Duodenal mucosa (tissue), 2 donors: ENCODE data around the gene SSR3.
A peak's percentile ranks its signal among the peaks of the same experiment; 100 is the strongest.
"Not testable (repeated sequence)": the region's sequence is repeated elsewhere in the genome, so short reads cannot be mapped to it uniquely, and the experiment has no call there.

Source experiments
- H3K27ac ChIP-seq: one replicate; pipeline ENCODE4 v1.7.0; 2013; ENCODE audit warnings: low read depth, low read length
- H3K27me3 ChIP-seq, 2 donors: one replicate each; pipeline ENCODE4 v1.7.0; 2013; ENCODE audit warnings: low read length in 2 of 2, control low read depth in 1 of 2; ENCODE audit not compliant: insufficient read depth in 2 of 2, control insufficient read depth in 1 of 2
- H3K36me3 ChIP-seq, 2 donors: one replicate each; pipeline ENCODE4 v1.7.0; 2013; ENCODE audit warnings: low read length in 2 of 2, control low read depth in 1 of 2; ENCODE audit not compliant: insufficient read depth in 2 of 2, control insufficient read depth in 1 of 2
- H3K4me1 ChIP-seq, 2 donors: one replicate each; pipeline ENCODE4 v1.7.0; 2013; ENCODE audit warnings: low read length in 2 of 2, control low read depth in 1 of 2; ENCODE audit not compliant: insufficient read depth in 2 of 2, control insufficient read depth in 1 of 2
- H3K4me3 ChIP-seq, 2 donors: one replicate each; pipeline ENCODE4 v1.7.0; 2013; ENCODE audit warnings: low read length in 2 of 2, low read depth in 1 of 2
- H3K9ac ChIP-seq, 2 donors: one replicate each; pipeline ENCODE4 v1.7.0; 2013; ENCODE audit warnings: low read length in 2 of 2, low read depth in 1 of 2
- H3K9me3 ChIP-seq, 2 donors: one replicate each; pipeline ENCODE4 v1.7.0; 2013; ENCODE audit warnings: low read length in 2 of 2, control low read depth in 1 of 2; ENCODE audit not compliant: control insufficient read depth in 1 of 2

Gene SSR3

GRCh38 chr3:156593814-156594213 lies 38.9 kb upstream of the SSR3 start:
- Histone ChIP-seq H3K27ac (no peak overlapping the region), H3K9ac (no peak overlapping the region), H3K27me3 (no peaks in the 10 kb centered on the region)

GRCh38 chr3:156589806-156590205 lies 34.9 kb upstream of the SSR3 start:
- H3K27ac ChIP-seq, H3K27me3 ChIP-seq, H3K4me3 ChIP-seq, H3K36me3 ChIP-seq, H3K9ac ChIP-seq, H3K9me3 ChIP-seq: not testable (repeated sequence)
- H3K4me1 ChIP-seq, result peaks cover 4 to 15% of the 10 kb centered on the region in 2 donors

More at GRCh38 chr3:156593814-156594213, 38.9 kb upstream of the SSR3 start:
- Histone ChIP-seq H3K36me3 (no peaks in the 10 kb centered on the region), H3K4me3 (peak overlapping the region in 1 of 2 donors; percentile 50), H3K4me1 (peaks cover 6 to 17% of the 10 kb centered on the region in 2 donors), H3K9me3 (no peaks in the 10 kb centered on the region)

- Histone ChIP-seq H3K27ac (no peak overlapping the region), H3K9ac (no peak overlapping the region), H3K4me1 (no peaks in the 10 kb centered on the region), H3K36me3 (no peaks in the 10 kb centered on the region), H3K27me3 (no peaks in the 10 kb centered on the region), H3K4me3 (no peak overlapping the region), H3K9me3 (no peaks in the 10 kb centered on the region)
Observed at GRCh38 chr3:156587760-156588069, 32.8 kb upstream of the SSR3 start.

- Histone ChIP-seq H3K27me3 (no peaks in the 10 kb centered on the region), H3K4me1 (no peaks in the 10 kb centered on the region), H3K4me3 (no peak overlapping the region), H3K36me3 (no peaks in the 10 kb centered on the region), H3K27ac (no peak overlapping the region), H3K9ac (no peak overlapping the region), H3K9me3 (no peaks in the 10 kb centered on the region)
Observed at GRCh38 chr3:156586905-156587759, 32.2 kb upstream of the SSR3 start.

GRCh38 chr3:156583469-156583868 lies 28.6 kb upstream of the SSR3 start:
- no peak overlapping the region for H3K9ac ChIP-seq
- no peaks in the 10 kb centered on the region for H3K27me3 ChIP-seq
- H3K4me1 ChIP-seq, result no peaks in the 10 kb centered on the region
- no peak overlapping the region for H3K27ac ChIP-seq
- no peaks in the 10 kb centered on the region for H3K36me3 ChIP-seq
- no peak overlapping the region for H3K4me3 ChIP-seq
- H3K9me3 ChIP-seq, result no peaks in the 10 kb centered on the region

- Histone ChIP-seq H3K9me3 (no peaks in the 10 kb centered on the region), H3K9ac (no peak overlapping the region), H3K4me3 (no peak overlapping the region), H3K27ac (no peak overlapping the region), H3K27me3 (no peaks in the 10 kb centered on the region), H3K4me1 (no peaks in the 10 kb centered on the region), H3K36me3 (no peaks in the 10 kb centered on the region)
Observed at GRCh38 chr3:156582532-156583183, 27.7 kb upstream of the SSR3 start.

- Histone ChIP-seq H3K9me3 (no peaks in the 10 kb centered on the region), H3K36me3 (no peaks in the 10 kb centered on the region), H3K9ac (no peak overlapping the region), H3K4me1 (no peaks in the 10 kb centered on the region), H3K27ac (no peak overlapping the region), H3K27me3 (no peaks in the 10 kb centered on the region), H3K4me3 (no peak overlapping the region)
Observed at GRCh38 chr3:156581954-156582353, 27.0 kb upstream of the SSR3 start.

GRCh38 chr3:156581033-156581432 lies 26.1 kb upstream of the SSR3 start:
- Histone ChIP-seq H3K27ac (no peak overlapping the region), H3K9me3 (no peaks in the 10 kb centered on the region), H3K9ac (no peak overlapping the region)

GRCh38 chr3:156579427-156579851 lies 24.5 kb upstream of the SSR3 start:
- H3K9me3 ChIP-seq, result no peaks in the 10 kb centered on the region
- H3K4me1 ChIP-seq, result no peaks in the 10 kb centered on the region
- H3K27me3 ChIP-seq, result no peaks in the 10 kb centered on the region
- no peak overlapping the region for H3K27ac ChIP-seq
- H3K9ac ChIP-seq, result no peak overlapping the region
- no peaks in the 10 kb centered on the region for H3K36me3 ChIP-seq
- no peak overlapping the region for H3K4me3 ChIP-seq

More at GRCh38 chr3:156581033-156581432, 26.1 kb upstream of the SSR3 start:
- H3K4me1 ChIP-seq, result no peaks in the 10 kb centered on the region
- H3K36me3 ChIP-seq, result no peaks in the 10 kb centered on the region
- H3K4me3 ChIP-seq, result no peak overlapping the region
- H3K27me3 ChIP-seq, result no peaks in the 10 kb centered on the region

GRCh38 chr3:156577736-156578135 lies 22.8 kb upstream of the SSR3 start:
- H3K9ac ChIP-seq, result no peak overlapping the region
- H3K4me1 ChIP-seq, result no peaks in the 10 kb centered on the region
- H3K4me3 ChIP-seq, result no peak overlapping the region
- H3K27me3 ChIP-seq, result no peaks in the 10 kb centered on the region
- H3K27ac ChIP-seq, result no peak overlapping the region
- H3K9me3 ChIP-seq, result no peaks in the 10 kb centered on the region
- no peaks in the 10 kb centered on the region for H3K36me3 ChIP-seq
